Measurements from ENCODE around the gene PPP1CA.

PPP1CA gene

DNA sequence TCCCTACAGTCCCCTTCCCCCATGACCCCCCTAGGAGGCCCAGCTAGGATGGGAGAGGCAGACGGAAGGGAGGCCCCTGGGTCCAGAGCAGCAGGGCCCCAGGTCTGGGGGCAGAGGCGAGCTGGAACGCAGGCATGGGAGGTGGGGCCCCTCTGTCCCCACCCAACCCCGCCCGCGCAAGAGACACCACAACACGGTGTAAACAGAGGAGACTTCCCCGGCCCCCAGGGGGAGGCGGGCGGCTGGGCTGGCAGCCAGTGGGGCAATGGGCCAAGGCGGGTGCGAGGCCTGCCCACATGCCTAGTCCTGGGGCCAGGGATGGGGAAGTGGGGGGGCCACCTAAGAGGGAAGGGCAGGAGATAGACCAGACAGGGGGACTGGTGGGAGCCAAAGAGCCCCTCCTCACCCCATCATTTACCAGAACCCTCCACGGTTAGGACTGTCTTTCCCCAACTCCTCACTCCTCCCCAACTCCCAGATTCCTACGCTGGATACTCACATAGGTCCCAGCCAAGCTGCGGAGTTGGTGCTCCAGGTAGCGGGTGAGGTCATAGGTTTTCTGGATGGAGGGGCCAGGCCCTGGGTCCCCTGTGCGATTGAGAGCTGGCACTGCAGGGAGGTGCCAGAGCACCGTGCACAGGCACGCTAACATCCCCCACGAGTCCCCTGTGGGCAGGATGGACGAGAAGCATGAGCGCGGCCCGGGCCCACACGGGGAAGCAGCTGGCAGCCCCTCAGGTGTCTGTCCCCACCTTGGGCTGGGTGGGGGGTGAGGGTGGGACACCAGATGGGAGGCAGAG is 34.5 kb downstream of the PPP1CA start:
- DNase-seq: no peak

DNA sequence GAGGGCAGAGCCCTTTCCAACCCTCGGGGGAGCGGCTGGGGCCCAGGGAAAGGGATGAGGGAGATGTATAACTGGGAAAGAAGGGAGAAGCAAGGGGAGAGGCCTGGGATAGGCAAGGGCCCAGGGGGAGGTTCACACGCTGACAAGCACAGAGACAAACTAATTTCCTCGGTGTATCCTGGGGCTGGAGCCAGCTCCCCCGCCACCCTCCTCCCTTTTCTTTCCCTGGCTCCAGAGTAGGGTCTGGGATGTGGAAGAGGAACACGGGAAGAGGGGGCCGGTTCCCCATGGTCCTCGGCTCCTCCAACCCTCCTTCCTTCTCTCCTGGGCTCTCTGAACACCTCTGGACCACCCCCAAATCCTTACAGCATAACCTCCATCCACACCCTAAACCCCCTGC is 35.1 kb downstream of the PPP1CA start:
- DNase-seq: no peak

DNA sequence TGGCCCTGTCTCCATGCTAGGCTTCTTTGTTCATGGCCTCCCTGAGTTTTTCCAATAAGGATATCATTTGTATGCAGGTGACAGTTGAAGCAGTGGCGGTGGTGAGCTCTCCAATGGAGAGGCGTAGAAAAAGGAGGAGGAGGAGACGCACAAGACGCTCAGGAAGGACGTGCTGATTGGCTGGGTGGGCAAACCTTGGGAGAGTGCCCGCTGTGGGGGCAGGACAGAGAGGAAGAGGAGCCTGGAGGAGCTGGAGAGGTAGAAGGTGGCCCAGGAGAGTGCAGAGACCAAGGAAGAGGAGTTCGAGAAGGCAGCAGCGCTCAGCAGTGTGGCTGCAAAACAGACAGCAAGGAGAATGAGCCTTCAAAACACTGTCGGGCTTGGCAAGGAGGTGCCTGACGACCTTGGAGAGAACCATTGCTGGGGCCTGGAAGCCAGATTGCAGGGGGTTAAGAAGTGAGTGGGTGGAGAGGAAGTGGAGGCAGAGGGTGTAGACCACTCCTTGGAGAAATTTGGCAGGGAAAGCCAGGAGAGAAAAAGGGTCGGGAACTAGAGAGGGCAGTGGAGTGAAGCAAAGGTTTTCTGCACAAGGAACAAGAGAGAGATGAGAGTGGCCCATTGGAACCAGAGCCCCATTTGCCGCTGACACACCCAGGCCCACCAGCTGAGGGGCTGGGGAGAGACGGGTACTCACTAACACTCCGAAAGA is 35.8 kb downstream of the PPP1CA start:
- DNase-seq: no peak

DNA sequence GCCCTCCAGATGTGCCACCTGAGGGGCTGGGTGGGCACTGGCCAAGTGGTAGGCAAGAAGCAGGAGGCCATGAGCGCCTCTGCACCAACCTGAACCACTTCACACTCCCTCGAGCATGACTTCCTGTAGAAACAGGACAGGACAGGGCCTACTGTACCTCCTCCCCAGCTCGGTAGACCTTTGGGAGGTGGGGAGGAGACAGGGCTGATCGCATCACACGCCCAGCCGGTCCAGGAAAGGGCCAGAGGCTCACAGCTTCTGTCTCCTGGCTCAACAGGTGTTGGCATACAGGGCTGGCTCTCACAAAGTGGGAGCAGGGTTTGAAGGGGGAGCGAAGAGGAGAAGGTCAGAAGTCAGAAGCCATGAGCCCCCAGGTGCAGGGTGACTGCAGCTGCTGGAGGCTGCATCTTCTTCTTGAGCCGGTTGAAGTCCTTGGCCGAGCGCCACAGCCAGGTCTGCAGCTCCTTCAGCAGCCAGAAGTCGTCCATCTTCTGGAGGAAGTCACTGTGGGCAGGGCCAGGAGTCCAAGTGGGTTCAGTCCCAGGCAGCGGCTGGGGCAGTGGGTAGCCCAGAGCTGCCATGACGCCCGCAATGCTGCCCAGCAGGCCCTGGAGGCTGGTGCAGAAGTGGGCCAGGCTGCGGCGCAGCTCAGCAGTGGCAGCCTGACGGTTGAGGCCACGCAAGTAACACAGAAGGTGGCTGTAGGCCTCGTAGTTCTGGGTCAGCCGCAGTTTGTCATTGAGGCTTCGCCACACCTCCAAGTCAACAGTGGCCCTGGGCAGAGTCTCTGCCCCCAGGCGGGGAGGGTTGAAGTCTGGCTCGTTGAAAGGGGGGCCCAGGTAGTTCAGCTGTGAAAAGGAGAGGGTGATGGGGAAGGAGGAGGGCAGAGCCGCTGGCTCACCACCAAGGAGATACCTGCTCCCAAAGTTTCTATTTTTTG is 36.6 kb downstream of the PPP1CA start:
- no peak for DNase-seq

DNA sequence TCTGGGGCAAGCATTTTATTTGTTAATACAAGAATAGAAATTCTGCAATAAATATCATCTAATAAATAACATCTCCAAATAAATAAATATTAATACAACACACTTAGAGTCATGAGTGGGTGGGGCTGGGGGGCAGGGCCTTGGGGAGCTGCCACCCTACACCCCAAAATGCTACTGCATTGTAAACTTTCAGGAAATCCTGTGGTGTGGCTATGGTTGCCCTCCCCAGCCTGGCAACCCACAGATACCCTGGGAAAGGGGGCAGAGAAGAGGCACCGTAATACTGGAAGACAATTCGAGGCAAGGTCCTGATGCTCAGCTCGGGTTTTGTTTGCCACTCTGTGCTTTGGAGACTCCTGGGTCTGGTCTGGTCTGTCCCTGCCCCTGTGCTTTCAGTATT is 37.5 kb downstream of the PPP1CA start:
- DNase-seq: no peak

DNA sequence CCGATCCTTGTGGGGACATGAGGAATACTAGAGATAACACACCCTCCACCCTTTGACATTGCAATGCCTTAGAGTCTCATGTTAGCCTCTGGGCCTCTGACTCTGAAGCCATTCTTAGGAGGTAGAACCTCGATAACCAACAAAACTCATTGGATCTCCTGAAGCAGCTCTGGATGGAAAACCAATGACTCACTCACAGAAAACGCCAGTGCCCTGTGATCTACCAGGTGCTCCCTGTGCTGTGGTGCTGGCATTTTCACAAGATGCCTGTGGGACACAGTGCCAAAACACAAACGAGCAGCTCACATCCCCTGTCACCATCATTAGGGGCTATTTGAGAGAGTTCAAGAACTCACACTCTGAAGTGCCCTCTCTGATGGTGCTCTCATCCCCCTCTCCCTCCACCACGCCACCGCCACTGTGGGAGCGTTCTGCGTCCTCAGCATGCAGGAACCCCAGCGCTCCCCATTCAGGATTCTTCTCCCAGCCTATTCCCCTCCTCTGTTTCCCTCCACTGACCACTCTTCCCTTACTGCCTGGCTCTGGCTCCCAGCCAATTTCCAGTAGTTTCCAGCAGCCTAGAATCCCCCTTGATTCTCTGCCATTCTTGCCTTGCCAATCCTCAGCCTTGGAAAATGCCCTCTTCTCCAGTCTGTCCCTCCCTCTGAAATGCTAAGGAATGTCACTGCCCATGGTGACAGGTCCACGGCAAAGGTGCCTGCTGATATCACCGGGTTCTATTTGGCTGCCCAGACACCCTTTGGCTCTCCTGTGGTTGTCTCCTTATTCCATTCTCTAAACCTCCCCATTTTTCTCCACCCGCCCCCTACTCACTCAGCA is 43.6 kb downstream of the PPP1CA start:
- no peak for DNase-seq

DNA sequence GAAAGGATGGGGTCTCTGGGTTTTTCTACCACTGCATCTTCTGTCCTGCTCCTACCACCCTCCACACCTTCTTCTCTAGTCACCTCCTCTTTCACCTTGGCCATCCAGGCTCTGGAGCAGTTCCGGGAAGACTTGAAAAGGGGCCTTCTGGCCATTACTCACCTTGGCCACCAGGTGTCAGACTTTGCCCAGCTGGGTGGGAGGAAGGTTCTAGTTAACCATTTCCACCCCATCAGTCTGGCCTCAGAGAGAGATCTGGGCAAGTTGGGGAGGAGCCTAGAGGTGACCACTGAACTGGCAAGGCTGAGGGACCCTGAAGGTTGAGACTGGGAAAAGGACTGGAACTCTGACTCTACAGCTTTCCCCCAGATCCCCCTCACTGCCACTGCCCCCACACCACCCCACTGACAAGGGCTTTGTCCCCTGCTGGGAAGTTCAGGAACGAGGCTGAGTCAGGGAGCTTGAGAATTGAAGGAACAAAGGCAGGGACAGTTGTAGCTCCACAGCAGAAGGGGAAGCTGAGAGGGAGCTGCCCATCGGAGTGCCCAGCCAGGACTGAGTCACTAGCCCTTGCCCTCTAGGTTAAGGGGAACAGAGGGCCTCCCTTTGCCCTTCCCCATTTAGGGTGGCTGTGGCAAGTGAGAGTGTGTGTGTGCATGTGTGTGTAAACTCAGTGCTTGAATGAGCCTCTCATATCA is 44.6 kb downstream of the PPP1CA start:
- DNase-seq: peak; percentile 83

DNA sequence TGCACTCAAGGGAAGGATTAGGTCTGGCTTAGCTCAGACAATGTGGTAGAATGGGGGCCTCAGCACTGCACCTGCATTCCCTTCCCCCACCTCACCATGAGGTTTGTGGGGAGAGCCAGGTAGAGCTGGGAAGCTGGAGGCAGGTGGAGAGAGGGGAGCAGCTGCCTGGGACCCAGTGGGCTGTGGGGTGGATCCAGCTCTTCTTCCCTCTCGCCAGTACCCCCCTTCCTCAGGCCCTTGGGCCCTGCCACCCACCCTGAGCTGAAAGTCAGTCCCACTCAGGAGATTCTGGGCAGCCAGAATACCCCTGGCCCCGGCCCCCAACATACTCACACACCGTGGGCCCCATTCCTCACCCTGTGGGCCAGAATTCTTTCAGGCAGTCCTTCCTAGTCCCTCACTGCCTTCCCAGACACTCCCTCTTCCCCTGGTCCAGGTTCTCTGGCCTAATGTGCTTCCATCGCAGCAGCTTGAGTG is 45.2 kb downstream of the PPP1CA start:
- DNase-seq: peak; percentile 21

DNA sequence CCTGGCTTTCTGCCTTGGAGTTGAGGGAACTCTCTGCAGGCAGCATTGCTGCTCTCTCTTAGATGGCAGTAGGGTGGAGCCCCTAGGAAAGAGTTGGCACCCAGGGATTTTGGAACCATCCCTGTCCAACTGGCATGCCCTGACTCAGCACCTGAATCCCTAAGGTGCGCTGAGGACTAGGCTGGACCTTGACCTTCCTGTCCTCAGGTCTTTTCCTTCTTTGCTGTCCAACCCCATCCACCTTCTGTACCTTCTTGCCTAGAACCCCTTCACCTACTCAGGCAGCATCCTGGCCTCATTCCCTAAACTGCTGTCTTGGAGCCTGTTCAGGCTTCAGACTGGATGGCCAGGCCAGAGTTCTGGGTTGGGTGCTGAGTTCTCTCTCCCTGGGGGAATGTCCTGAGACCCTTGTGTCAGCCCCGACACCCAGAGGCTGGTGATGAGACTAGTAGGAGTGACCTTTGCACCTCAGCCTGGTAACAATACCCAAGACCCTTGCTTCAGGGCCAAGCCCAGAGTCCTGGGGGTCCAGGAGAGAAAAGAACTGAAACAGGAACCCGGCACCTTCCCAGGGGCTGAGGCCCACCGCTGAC is 45.8 kb downstream of the PPP1CA start:
- DNase-seq: no peak

DNA sequence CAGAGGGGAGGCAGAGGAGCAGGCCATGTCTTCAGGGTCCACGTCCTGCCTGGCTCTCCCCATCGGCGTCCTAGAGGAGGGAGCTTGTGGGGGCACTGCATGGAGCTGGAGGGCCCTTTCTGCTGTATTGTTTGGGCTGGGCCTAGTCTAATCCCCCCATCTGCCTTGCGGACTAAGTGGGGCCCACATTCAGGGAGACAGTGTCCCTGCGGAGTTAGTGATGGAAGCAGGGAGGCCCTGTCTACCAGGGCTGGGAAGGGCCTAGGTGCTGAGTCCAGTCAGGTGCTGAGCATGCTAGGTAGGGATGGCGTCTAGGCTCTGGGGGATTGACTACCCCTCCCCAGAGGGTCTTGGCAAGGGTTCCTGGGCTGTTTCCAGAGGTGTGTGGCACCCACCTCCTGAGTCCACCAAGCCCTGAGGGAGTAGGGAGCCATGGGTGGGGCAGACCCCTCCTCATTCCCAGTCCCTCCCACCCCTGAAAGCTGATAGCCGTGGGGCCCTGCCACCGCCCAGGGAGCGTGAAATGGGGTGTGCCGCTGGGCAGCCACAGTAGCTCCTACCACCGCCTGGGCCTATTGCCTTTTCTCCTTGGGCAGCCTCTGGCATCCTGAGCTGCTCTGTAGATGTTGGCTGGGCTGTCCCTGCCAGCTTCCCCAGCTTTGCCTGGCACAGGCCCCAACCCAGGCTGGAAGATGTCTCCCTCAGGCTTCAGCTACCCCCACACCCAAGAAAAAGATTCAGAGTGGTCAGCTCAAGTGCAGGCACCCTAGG is 46.5 kb downstream of the PPP1CA start:
- DNase-seq: peak; percentile 52

DNA sequence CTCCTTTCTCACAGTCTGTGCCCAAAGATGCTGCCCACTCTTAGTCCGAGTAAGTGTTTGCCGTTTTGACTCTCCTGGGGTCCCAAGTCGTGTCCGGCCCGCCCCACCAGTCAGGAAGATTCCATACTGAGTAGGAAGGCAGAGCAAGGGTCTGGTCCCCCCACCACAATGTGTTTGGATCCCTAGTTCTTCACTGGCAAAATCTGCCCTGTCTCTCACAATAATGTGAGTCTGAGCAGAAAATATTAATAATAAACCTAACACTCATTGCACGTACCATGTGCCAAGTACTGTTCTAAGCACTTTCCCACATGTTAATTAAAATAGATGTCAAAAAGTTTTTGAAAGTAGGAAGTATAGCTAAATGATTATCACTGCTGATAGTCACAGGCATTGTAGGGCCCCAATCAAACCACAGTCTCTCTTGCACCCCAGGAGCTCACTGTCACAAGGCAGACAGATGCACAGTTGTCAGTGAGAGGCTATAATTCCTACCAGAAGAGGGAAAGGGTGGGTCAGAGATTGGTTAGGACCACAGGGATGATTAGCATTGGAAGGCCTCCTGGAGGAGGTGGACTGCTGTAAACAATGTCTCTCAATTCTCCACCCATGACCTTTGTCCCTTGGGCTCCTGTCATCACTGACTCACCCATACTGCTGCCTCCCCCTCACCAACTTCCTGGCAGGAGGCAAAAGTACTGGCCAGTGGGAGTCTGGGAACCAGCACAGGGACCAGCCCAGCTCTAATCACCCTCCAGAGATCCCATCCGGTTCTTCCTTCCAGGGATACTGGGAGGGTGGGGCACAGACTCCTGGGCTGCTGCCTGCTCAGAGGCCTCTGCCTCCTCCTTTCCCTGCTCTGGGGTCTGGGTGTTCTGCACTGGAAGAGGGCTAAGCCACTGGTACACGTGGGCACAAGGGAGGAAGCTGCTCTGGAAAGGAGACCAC is 47.3 kb downstream of the PPP1CA start:
- DNase-seq: peak; percentile 60

DNA sequence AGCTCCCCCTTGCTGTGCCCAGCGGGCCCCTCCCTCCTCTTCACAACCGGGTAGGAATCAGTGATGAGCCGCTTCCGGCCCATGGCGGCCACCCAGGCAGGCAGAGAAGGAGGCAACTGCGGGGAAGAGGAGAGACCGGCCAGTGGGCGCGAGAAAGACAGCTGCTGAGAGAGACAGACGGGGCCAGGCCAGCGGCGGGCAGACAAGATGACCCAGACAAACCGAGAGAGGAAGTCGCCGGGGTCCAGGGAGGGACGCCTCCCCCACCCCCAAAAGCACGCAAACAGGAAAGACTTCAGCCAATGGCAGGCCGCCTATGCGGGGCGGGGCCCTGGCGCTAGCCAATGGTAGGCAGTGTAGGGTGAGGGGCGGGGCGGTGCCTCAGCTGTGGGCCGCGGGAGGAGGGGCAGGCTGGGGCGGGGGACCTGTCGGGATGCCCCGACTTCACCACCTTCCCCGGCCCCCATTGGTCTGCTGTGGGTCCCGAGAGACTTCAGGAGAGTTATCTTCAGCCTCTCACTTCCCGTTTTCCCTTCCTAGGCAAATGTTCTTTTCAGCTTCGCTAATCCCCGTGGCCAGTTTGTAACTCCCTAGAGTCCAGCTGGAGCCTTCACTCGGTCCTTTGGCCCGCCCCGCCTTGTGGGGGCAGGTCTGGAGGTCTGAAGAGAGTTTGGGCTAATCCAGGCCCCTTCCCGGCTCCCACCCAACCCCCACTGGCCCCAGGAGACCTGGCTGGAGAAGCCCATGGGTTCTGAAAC is 48.2 kb downstream of the PPP1CA start, which contains the start of gene POLD4:
Gene POLD4 (minus strand): TSS at position 230 of the 758 bp plus-strand sequence. CDS start 147 bp downstream, at position 83.
- DNase-seq: peak; percentile 96

DNA sequence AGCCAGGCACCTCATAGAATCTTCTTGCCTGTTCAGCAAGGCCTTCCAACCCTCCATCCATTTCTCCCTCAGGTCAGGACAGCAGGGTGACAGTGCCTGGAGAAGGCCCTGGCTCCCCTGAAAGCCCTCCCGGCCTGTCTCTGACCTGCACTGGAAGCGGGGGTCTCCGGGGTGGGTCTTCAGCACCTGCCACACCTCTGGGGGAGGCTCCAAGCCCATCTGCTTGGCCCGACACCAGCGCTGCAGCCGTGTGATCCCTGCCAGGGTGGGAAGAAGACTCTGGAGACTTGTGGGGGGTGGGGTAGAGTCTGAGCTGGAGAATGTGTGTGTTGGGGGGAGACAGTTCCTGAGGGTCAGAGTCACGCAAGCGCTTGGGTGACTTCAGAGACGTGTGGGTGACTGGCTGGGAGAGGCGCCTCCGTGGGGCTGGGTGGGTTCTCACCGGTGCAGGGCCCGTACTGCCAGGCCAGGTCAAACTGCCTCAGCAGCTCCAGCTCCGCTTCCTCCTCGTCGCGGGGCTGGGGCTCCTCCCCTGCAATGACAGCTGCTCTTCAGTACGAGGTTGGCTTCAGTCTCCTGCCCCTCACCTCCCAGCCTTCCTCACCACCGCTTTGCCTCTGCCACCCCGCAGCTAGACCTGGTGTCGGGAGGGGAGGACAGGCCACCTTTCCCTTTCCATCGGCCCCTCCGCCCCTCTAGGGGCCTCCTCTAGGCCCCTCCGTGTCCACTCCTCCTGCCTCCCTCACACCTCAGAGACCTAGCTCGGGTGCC is 48.9 kb downstream of the PPP1CA start:
- peak; percentile 59 for DNase-seq

DNA sequence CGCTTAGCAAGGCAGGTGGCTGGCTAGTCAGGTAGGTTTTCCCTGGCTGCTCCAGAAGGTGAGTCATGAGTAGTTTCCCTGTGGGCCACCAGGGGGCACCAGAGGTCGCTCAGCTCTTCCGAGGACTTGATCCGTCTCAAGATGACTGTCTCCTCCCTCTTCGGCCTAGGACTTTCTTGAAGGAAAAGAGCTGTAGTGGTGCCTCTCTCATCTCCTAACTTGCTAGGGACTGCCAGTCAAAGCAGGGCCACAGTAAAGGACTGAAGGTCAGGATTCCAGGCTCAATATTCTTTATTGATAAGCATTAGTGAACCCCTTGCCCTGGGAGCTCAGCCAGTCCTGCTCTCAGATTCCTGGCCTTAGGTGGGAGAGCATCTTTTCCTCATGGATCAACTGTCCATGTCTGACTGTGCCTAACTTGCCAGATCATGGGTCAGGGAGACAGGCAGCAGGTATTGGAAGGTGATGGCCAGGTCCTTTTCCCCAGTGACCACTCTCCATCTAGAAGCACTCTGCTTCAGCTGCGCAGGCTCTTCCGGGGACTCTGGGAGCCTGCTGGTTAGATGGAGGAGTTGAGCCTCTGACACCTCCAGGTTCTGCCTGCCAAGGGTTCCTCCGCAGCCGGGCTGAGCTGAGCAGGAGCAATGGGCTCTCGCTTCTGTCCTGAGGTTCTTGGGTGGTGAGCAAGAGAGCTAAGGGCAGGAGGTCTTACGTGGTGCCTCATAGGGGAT is 50.2 kb downstream of the PPP1CA start:
- peak; percentile 78 for DNase-seq

DNA sequence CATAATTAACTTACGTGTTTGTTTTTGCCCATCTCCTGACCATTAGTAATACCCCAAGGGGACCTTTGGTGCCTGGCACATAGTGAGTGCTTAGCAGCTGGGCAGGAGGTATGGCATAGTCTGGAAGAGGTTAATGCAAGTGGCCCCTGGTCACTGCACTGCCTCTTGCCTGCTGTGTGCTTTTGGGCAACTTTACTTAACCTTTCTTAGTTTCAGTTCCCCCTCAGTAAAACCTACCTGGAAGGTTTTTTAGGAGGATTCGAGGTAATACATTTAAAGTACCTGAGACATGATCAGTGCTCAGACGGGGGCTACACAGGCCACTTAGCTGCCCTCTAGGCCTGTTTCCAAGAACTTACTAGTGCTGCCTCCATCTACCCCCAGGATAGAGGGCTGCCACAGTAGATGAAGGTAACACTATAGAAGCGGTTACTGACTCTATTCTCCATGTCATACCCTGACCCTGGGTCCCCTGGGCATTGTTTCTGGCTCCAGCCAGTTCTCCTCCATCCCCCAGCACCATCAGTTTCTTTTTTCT is 51.7 kb downstream of the PPP1CA start:
- DNase-seq: no peak

DNA sequence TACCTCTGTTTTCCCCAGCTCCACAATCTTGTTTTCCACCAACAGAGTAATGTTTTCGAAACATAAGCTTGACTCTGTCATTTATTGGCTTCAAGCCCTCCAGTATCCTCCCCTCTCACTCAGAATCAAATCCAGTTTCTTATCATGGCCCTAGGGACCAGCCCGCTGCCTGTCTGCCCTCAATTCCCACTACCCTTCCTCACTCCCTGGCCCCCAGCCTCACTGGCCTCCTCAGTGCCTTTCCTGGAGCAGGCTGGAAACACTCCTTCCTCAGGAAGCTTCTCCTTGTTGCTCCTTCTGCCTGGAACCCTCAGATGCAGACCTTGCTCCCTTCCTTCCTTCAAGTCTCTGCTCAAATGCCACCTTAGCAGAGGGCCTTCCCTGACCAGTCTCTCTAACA is 52.2 kb downstream of the PPP1CA start:
- no peak for DNase-seq

Measured in NCI-H82 (cell line).